Activated T-helper 1 cell treated with anti-CD3 and anti-CD28 coated beads, Interleukin-2, amount 50 U/mL, for 16 hours (primary cell): ENCODE data around the gene HIGD1C.
"Not testable (repeated sequence)": the region's sequence is repeated elsewhere in the genome, so short reads cannot be mapped to it uniquely, and the experiment has no call there.

Experiments
- DNase-seq, 2 donors: peaks; one replicate each; pipeline ENCODE4 v3.0.0-alpha.2; 2020; ENCODE audit warnings: low read depth in 1 of 2, low spot score in 1 of 2

Gene HIGD1C

GRCh38 chr12:50952510-50952909 is at the start of gene HIGD1C:
Gene HIGD1C, plus strand, starts transcription at chr12:50952544. Its CDS starts 1,455 bp downstream, at chr12:50953999.
- no peak for DNase-seq

DNA sequence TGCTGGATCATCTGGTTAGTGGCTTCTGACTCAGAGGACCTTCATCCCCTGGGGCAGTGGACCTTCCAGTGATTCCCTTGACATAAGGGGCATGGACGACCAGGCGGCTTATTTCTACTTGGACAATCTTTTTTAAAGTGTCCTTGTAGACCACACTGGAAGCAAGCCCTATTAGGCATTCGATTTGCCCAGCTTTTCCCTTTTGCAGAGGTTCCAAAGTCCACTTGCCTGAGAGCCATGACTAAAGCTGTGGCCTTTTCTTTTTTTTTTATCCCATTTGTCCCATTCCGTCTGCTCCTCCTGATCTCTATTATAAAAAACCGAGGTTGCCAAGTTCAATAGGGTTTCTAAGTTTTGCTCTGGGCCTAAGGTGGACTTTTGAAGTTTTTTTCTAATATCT is 43.9 kb upstream of the HIGD1C start:
- not testable (repeated sequence) for DNase-seq

DNA sequence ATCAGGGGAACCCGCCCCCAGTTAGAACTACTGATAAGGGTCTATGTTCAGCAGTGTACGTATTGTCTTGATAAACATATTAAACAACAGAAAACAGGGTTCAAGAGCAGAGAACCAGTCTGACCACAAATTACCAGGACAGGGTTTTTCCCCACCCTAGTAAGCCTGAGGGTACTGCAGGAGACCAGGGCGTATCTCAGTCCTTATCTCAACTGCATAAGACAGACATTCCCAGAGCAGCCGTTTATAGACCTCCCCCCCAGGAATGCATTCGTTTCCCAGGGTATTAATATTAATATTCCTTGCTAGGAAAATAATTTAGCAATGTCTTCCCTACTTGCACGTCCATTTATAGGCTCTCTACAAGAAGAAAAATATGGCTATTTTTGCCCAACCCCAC is 40.0 kb upstream of the HIGD1C start:
- DNase-seq = not testable (repeated sequence)

GRCh38 chr12:50913224-50913623 is 39.1 kb upstream of the HIGD1C start:
- no peak for DNase-seq

DNA sequence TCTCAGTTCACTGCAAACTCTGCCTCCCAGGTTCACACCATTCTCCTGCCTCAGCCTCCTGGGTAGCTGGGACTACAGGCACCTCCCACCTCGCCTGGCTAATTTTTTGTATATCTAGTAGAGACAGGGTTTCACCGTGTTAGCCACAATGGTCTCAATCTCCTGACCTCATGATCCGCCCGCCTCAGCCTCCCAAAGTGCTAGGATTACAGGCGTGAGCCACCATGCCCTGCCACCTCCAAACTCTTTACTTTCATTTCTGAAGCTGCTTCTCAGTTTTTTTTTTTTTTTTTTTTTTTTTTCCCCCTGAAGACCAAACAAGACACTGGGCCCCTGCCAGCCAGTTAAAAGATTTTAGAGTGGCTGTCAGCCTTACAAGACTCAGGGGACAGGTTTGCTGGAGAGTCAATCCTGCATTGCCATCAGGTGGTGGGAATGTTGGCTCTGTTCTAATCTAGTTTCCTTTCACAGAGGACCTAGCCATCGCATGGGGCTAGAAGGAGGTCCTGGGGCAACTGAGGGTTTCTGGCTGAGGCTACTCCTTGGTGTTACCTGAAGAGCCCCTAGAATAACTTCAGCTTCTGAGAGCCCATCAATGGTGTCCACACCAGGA is 37.4 kb upstream of the HIGD1C start:
- no peak for DNase-seq

DNA sequence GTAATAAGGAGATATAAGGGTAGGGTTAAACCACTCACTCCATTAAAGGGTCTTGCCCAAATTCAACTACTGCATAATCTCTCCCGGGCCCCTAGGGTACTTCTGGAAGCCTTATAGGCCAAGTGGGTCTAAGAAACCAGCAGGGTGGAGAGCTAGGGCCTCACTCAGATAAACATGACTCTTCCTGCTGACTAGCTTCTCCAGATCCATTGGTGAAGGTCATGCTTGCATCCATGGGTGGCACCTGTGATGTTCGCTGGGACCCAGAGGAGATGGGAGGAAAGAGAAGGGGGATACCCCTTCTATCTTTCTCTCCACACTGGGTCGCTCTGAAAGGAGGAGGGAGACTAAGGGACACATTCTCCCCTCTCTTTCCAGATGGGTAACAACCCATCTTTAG is 36.1 kb upstream of the HIGD1C start:
- no peak for DNase-seq

- DNase-seq = no peak
These were observed 33.6 kb upstream of the HIGD1C start for GRCh38 chr12:50918584-50919316.

DNA sequence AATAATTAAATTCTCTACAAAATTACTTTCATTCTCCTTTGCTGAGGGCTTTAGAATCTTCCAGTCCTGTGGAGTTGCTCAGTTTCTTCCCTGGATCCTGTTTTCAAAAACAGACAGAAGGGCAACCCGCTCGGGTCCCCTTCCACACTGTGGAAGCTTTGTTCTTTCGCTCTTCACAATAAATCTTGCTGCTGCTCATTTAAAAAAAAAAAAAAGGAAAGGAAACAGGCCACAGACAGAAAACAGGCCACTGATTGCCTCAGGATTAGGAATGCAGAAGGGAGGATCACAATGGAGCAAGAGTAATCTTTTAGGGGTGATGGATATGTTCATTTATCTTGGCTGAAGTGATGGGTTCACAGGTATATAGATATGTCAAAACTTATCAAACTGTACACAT is 29.5 kb upstream of the HIGD1C start:
- no peak for DNase-seq

DNA sequence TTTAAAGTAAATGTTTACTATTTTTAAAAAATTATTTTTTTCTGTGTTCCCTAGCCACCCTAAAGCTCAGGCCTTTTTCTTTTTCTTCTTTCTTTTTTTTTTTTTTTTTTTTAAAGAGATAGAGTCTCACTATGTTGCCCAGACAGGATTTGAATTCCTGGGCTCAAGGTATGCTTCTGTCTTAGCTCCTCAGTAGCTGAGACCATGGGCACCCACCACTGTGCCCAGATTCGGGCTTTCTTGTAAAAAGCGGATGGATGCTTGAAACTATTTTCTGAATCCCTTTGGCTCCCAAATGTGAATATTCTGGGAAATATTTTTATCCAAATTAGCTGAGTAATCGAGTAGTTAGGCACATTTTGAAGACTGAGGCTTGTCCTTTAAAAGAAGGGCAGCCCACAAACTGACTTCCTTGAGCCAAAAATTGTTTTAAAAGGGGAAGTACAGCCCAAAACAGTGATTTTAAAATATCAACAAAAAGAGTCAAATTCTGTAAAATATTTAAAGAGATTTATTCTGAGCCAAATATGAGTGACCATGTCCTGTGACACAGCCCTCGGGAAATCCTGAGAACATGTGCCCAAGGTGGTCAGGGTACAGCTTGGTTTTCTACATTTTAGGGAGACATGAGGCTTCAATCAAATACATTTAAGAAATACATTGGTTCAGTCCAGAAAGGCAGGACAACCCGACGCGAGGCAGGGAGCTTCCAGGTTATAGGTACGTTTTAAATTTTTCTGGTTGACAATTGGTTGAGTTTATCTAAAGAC is 28.8 kb upstream of the HIGD1C start:
- no peak for DNase-seq

DNA sequence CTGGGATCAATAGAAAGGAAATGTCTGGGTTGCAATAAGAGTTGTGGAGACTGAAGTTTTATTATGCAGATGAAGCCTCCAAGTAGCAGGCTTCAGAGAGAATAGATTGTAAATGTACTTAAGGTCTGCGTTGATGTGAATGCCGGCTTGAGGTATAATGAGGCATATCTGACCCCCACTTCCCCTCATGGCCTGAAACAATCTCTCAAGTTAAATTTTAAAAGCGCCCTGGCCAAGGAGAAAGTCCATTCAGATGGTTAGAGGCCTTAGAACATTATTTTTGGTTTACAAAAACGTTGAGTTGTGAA is 28.3 kb upstream of the HIGD1C start:
- no peak for DNase-seq

DNA sequence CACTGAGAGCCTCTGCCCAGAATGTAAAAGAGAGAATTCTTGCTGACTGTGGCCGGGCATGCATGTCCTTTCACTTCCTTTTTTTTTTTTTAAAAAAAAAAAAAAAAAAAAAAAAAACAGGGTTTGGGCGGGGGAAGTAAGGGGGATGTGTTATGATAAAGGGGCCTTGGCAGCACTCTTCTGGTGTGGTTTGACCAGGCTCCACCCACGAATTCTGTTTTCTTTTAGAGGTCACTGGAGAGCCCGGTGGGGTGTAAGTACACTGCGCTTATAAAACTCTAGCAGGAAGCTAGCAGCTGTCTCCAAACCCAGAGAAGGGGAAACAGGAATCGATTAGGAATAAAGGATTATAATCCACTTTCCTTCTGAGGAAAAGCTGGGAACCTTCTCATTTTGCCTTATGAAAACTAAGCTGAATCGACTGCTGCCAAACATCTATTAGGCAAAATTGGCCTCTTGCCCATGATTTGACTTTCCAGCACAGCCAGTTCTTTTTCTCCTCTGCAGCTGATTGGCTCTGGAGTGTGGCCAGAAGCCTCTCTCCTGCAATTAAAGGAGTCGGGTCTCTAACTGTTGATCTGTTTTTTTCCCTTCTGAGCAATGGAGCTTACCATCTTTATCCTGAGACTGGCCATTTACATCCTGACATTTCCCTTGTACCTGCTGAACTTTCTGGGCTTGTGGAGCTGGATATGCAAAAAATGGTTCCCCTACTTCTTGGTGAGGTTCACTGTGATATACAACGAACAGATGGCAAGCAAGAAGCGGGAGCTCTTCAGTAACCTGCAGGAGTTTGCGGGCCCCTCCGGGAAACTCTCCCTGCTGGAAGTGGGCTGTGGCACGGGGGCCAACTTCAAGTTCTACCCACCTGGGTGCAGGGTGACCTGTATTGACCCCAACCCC is 27.7 kb upstream of the HIGD1C start:
- no peak for DNase-seq

GRCh38 chr12:50925342-50925651 is 27.0 kb upstream of the HIGD1C start:
- DNase-seq = no peak

GRCh38 chr12:50925920-50926319 is 26.4 kb upstream of the HIGD1C start:
- no peak for DNase-seq

DNA sequence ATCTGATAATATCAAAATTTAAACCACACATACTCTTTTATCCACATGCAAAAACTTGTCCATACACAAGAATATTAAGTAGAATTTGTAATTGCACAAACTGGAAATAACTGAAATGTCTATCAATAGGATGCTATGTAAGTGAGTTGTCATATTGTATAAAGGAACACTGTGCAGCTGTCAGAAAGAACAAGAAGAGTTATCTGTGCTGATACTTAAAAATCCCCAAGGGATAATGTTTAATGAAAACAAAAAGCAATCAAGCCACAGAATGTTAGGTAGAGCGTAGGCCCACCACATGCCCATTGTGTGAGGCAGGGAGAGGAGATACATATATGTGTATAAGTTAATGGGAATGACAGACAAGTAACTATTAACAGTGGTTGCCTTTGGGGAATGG is 25.9 kb upstream of the HIGD1C start:
- no peak for DNase-seq

GRCh38 chr12:50926932-50927331 is 25.4 kb upstream of the HIGD1C start:
- not testable (repeated sequence) for DNase-seq

GRCh38 chr12:50927356-50927755 is 25.0 kb upstream of the HIGD1C start:
- DNase-seq = no peak

DNA sequence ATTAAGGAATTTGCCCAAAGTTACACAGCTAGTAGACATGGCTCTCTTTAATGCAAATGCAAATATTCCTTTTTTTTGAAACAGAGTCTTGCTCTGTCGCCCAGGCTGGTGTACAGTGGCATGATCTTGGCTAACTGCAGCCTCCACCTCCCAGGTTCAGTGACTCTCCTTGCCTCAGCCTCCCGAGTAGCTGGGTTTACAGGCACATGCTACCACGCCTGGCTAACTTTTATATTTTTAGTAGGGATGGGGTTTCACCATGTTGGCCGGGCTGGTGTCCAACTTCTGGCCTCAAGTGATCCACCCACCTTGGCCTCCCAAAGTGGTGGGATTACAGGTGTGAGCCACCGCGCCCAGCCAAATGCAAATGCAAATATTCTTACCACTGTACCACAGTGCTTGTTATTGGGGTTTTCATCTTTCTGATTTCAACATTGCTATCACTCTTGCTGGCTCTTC is 24.5 kb upstream of the HIGD1C start:
- no peak for DNase-seq

DNA sequence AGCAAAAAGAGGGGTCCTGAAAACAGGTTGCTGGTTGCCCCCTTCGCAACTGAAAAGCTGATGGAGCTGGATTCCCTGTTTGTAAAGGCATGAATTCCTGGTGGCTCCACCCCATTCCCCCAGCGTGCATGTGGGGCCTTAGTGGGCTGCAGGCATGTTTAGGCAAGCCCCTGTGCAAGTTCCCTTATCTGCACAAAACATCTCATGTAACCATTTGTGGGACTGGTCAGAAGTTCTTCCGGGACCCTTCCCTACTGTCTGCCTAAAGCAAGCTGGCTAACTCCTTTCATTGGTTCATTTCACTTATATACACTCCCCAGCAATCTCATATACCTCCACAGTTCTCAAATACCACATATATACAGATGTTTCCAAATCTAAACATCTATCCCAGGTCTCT is 24.0 kb upstream of the HIGD1C start:
- DNase-seq = no peak

DNA sequence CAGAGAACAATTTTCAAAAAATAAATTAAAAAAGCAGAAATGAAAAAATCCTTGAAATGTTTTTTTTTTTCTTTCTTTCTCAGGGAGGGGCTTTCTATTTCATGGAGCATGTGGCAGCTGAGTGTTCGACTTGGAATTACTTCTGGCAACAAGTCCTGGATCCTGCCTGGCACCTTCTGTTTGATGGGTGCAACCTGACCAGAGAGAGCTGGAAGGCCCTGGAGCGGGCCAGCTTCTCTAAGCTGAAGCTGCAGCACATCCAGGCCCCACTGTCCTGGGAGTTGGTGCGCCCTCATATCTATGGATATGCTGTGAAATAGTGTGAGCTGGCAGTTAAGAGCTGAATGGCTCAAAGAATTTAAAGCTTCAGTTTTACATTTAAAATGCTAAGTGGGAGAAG is 22.5 kb upstream of the HIGD1C start:
- DNase-seq = no peak

DNA sequence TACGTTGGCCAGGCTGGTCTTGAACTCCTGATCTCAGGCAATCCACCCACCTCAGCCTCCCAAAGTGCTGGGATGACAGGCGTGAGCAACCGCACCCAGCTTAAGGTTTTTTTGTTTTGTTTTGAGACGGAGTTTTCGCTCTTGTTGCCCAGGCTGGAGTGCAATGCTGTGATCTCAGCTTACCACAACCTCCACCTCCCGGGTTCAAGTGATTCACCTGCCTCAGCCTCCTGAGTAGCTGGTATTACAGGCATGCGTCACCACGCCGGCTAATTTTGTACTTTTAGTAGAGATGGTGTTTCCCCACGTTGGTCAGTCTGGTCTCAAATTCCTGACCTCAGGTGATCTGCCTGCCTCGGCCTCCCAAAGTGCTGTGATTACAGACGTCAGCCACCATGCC is 21.9 kb upstream of the HIGD1C start:
- not testable (repeated sequence) for DNase-seq

- no peak for DNase-seq
These were observed 19.5 kb upstream of the HIGD1C start for GRCh38 chr12:50932787-50933280.
